Ishikawa (cell line): ENCODE data around the gene PAPSS1.

Experiments used
- CEBPB ChIP-seq: IDR thresholded peaks from 2 replicates; pipeline ENCODE4 v1.6.1; 2012
- CREB1 ChIP-seq: IDR thresholded peaks from 2 replicates; pipeline ENCODE4 v1.6.1; 2012; ENCODE audit warnings: low read depth
- EGR1 ChIP-seq: IDR thresholded peaks from 2 replicates; pipeline ENCODE4 v1.6.1; 2012
- EP300 ChIP-seq: IDR thresholded peaks from 2 replicates; pipeline ENCODE4 v1.6.1; 2012; ENCODE audit warnings: borderline replicate concordance
- FOXM1 ChIP-seq: IDR thresholded peaks from 2 replicates; pipeline ENCODE4 v1.6.1; 2012; ENCODE audit warnings: low read depth, borderline replicate concordance
- NFIC ChIP-seq: IDR thresholded peaks from 2 replicates; pipeline ENCODE4 v1.6.1; 2012
- RAD21 ChIP-seq: IDR thresholded peaks from 2 replicates; pipeline ENCODE4 v1.6.1; 2012; ENCODE audit warnings: low read depth
- TAF1 ChIP-seq: IDR thresholded peaks from 2 replicates; pipeline ENCODE4 v1.6.1; 2012; ENCODE audit warnings: low read depth, mild to moderate bottlenecking
- TCF12 ChIP-seq: IDR thresholded peaks from 2 replicates; pipeline ENCODE4 v1.6.1; 2012; ENCODE audit warnings: low read depth
- TEAD4 ChIP-seq: IDR thresholded peaks from 2 replicates; pipeline ENCODE4 v1.6.1; 2012
- YY1 ChIP-seq: IDR thresholded peaks from 2 replicates; pipeline ENCODE4 v1.6.1; 2012; ENCODE audit warnings: low read depth
- ZBTB7A ChIP-seq: IDR thresholded peaks from 2 replicates; pipeline ENCODE4 v1.6.1; 2012; ENCODE audit warnings: low read depth
- TF ChIP-seq, protein P1 (sequence below): IDR thresholded peaks from 2 replicates; pipeline ENCODE4 v1.6.1; 2012
- TF ChIP-seq, protein P2 (sequence below): IDR thresholded peaks from 2 replicates; pipeline ENCODE4 v1.6.1; 2012; ENCODE audit warnings: low read depth, mild to moderate bottlenecking
- TF ChIP-seq, protein P3 (sequence below): IDR thresholded peaks from 2 replicates; pipeline ENCODE4 v1.6.1; 2012

The PAPSS1 gene

DNA sequence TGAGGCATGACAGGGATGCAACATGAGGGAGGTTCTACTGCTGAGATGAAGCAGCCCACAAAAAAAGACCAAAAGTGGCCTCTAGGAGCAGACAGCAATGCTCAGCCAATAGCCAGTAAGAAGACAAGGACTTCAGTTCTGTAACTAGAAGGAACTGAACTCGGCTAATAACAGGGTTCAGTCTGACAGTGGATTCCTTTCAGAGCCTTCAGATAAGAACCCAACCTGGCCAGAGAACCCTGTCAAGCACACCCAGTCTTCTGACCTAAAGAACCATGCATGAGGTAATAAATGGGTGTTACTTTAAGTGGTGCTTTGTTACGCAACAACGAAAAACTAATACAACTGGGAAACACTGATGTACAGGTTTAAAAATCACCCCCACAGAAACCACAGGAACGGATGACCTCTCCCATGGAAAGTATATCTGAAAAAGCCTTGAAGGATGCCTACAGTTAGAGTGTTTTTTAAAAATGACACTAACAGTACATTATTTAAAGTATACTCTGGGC lies 94.6 kb downstream of the PAPSS1 start:
- TF ChIP-seq FOXM1 (no peak), CEBPB (peak; percentile 18; the same call in 1 of the 2 replicates)

DNA sequence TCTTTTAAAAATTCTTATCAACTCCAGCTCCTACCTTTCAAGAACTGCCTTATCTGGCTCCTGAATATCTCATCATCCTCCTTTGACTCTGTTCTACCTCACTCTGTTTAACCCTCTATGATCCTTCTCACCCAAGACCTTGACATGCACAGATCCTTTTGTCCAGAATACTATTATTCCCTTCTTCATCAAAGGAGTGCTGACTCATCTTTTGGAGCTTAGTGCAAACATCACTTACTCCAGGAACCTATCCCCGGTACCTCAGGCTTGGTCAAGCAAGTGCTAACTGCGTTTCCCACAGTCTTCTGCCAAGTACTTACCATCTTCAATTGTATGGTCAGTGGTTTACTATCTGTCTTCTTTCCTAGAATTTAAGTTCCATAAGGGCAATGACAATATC lies 96.0 kb downstream of the PAPSS1 start:
- TF ChIP-seq YY1 (no peak), EGR1 (no peak), TAF1 (no peak), FOXM1 (no peak), EP300 (no peak), TCF12 (no peak), TEAD4 (no peak), RAD21 (no peak), CREB1 (no peak), NFIC (no peak), ZBTB7A (no peak), CEBPB (no peak)
- TF ChIP-seq, protein P1, sequence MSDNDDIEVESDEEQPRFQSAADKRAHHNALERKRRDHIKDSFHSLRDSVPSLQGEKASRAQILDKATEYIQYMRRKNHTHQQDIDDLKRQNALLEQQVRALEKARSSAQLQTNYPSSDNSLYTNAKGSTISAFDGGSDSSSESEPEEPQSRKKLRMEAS: no peak
- TF ChIP-seq, protein P2, sequence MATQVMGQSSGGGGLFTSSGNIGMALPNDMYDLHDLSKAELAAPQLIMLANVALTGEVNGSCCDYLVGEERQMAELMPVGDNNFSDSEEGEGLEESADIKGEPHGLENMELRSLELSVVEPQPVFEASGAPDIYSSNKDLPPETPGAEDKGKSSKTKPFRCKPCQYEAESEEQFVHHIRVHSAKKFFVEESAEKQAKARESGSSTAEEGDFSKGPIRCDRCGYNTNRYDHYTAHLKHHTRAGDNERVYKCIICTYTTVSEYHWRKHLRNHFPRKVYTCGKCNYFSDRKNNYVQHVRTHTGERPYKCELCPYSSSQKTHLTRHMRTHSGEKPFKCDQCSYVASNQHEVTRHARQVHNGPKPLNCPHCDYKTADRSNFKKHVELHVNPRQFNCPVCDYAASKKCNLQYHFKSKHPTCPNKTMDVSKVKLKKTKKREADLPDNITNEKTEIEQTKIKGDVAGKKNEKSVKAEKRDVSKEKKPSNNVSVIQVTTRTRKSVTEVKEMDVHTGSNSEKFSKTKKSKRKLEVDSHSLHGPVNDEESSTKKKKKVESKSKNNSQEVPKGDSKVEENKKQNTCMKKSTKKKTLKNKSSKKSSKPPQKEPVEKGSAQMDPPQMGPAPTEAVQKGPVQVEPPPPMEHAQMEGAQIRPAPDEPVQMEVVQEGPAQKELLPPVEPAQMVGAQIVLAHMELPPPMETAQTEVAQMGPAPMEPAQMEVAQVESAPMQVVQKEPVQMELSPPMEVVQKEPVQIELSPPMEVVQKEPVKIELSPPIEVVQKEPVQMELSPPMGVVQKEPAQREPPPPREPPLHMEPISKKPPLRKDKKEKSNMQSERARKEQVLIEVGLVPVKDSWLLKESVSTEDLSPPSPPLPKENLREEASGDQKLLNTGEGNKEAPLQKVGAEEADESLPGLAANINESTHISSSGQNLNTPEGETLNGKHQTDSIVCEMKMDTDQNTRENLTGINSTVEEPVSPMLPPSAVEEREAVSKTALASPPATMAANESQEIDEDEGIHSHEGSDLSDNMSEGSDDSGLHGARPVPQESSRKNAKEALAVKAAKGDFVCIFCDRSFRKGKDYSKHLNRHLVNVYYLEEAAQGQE: no peak
- TF ChIP-seq, protein P3, sequence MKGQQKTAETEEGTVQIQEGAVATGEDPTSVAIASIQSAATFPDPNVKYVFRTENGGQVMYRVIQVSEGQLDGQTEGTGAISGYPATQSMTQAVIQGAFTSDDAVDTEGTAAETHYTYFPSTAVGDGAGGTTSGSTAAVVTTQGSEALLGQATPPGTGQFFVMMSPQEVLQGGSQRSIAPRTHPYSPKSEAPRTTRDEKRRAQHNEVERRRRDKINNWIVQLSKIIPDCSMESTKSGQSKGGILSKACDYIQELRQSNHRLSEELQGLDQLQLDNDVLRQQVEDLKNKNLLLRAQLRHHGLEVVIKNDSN: no peak

DNA sequence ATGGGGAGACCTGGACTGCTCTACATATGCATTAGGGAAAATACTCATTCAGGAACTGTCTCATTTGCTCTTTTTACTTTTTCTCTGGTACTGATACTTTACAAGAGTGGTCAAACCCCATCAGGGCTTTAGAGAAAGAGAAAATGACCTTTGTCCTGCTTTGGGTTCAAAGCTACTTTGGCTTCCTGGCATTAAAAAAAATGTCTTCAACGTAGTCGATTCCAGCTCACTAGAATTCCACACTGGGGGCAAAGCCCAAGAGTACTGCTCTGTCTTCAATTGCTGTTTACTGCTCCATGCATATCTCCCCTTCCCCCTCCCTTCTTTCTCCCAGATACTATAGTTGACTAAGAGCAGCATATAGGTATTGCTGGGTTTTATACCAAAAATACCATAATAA lies 98.0 kb downstream of the PAPSS1 start:
- no peak for TF ChIP-seq TAF1
- TF ChIP-seq YY1: no peak
- no peak for TF ChIP-seq TEAD4
- no peak for TF ChIP-seq ZBTB7A
- TF ChIP-seq, protein P2: no peak
- TF ChIP-seq EP300: no peak
- TF ChIP-seq, protein P3: no peak
- no peak for TF ChIP-seq EGR1
- TF ChIP-seq NFIC: no peak
- no peak for TF ChIP-seq CEBPB
- no peak for TF ChIP-seq FOXM1
- no peak for TF ChIP-seq CREB1
- no peak for TF ChIP-seq RAD21
- TF ChIP-seq, protein P1: no peak
- no peak for TF ChIP-seq TCF12

DNA sequence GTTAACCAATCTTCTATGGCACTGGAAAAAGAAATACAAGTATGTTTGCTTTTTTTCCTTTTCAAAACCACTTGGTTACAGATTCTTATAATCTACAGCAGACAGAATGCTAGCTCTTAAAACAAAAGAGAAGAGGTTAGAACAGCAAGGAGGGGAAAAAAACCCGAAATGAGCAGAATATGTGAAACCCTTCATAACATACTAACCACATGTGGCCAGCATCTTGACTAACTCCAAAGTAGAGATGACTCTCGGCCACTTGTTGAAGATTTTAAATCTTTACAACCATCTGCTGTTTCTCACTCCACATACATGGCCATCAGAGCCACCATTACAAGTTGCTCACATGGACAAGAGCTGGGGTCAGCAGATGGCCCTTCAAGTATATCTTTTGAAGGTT lies 100.3 kb downstream of the PAPSS1 start:
- no peak for TF ChIP-seq FOXM1
- no peak for TF ChIP-seq YY1
- TF ChIP-seq TCF12: no peak
- TF ChIP-seq, protein P2: no peak
- TF ChIP-seq TEAD4: no peak
- TF ChIP-seq EP300: no peak
- no peak for TF ChIP-seq ZBTB7A
- no peak for TF ChIP-seq CEBPB
- TF ChIP-seq, protein P3: no peak
